Measurements from ENCODE around the gene KCNMA1.

DNA sequence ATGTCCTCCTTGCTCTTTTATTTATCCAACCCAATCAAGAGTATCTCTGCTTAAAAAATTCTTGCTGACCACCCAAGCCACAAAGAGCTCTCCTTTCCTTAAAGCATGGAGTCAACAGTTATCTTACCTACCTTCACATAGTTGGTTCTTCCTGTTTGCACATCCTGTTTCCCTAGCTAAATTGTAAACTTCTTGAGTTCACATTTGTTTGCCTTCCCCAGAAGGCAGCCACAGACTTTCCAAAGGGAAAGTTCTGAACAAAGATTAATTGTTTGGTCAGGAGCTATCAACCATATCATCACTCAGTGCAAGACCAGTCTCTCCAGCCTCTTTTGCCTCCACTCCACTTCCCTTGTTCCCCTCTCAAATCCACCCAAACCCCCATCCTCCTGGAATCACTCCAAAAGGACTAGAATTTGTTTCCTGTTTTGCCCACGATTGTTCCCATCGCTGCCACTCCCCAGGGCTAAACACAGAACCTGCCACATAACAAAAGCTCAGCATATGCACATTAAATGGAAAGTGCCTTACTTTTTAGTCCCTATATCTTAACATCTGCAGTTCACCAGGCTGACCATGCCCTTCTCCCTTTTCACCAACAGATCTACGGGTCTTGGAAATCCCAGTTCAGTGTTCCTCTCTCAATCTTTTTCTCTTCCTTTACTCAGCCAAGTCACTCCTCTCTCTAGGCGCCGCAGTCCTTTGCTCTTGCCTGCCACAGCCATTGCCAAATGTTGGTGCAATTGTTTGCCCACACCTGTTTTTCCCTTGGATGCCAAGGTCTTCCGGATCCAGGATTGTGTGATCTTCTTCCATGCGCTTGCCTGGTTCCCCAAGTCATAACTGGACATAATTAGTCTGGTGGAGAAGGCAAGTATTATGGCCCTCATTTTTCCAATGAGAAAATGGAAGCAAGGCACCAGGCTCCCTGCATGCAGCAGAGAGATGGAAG, 265.5 kb downstream of the KCNMA1 start:
- TF ChIP-seq JUND (IDR thresholded peaks at IDR 0.05) (no peak), POLR2AphosphoS5 (IDR thresholded peaks at IDR 0.05; ENCODE audit: low read depth, low read length) (no peak), SMC3 (IDR thresholded peaks at IDR 0.05; ENCODE audit: low read depth, low read length) (no peak), EP300 (IDR thresholded peaks at IDR 0.05; ENCODE audit: borderline replicate concordance in 1 of 2, low read depth in 1 of 2, low read length in 1 of 2) (no peak), GABPA (IDR thresholded peaks at IDR 0.05; ENCODE audit: low read depth) (no peak), TEAD4 (IDR thresholded peaks at IDR 0.05; ENCODE audit: borderline replicate concordance, insufficient read depth) (no peak)
- TF ChIP-seq, protein P1, sequence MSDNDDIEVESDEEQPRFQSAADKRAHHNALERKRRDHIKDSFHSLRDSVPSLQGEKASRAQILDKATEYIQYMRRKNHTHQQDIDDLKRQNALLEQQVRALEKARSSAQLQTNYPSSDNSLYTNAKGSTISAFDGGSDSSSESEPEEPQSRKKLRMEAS (IDR thresholded peaks at IDR 0.05; ENCODE audit: low read depth), result no peak
- TF ChIP-seq, protein P2, sequence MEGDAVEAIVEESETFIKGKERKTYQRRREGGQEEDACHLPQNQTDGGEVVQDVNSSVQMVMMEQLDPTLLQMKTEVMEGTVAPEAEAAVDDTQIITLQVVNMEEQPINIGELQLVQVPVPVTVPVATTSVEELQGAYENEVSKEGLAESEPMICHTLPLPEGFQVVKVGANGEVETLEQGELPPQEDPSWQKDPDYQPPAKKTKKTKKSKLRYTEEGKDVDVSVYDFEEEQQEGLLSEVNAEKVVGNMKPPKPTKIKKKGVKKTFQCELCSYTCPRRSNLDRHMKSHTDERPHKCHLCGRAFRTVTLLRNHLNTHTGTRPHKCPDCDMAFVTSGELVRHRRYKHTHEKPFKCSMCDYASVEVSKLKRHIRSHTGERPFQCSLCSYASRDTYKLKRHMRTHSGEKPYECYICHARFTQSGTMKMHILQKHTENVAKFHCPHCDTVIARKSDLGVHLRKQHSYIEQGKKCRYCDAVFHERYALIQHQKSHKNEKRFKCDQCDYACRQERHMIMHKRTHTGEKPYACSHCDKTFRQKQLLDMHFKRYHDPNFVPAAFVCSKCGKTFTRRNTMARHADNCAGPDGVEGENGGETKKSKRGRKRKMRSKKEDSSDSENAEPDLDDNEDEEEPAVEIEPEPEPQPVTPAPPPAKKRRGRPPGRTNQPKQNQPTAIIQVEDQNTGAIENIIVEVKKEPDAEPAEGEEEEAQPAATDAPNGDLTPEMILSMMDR (IDR thresholded peaks at IDR 0.05), result no peak

All from SK-N-SH (cell line).